HUES6 (cell line): ENCODE measurements around the gene EML6.

Experiments
- H3K27ac ChIP-seq: 2 replicates; pipeline ENCODE4 v1.7.0; 2013; ENCODE audit warnings: low read depth, mild to moderate bottlenecking, low read length, inconsistent platforms
- H3K27me3 ChIP-seq: 2 replicates; pipeline ENCODE4 v1.6.1; 2013; ENCODE audit warnings: low read length; ENCODE audit not compliant: control insufficient read depth, insufficient read depth
- H3K36me3 ChIP-seq: 2 replicates; pipeline ENCODE4 v1.6.1; 2013; ENCODE audit warnings: low read length; ENCODE audit not compliant: control insufficient read depth, insufficient read depth
- H3K4me1 ChIP-seq: 2 replicates; pipeline ENCODE4 v1.6.1; 2013; ENCODE audit warnings: low read length; ENCODE audit not compliant: control insufficient read depth, insufficient read depth
- H3K4me3 ChIP-seq: 2 replicates; pipeline ENCODE4 v1.5.1; 2013; ENCODE audit warnings: low read depth, low read length
- H3K9ac ChIP-seq: one replicate; pipeline ENCODE4 v1.6.1; 2013; ENCODE audit warnings: mild to moderate bottlenecking, low read length
- H3K9me3 ChIP-seq: 2 replicates; pipeline ENCODE4 v1.6.1; 2013; ENCODE audit warnings: low read depth, low read length; ENCODE audit not compliant: control insufficient read depth, insufficient read depth

The EML6 gene

DNA sequence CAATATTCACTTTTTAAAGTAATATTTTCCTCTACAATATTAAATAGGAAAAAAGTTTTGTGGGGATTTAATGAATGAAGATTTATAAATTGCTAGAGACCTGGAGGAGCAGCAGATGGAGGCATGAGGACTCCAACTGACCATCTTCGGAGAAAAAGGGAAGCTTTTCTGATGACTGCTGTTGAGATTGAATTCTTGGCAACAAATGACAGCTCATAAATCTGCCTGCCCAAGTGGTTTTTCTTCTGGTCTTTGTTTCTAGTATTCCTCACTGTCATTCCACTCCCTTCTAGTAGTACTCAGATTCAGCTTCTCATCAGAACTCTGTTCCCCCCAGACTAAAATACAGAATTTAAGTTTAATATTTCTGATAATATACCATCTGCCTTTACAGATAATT, 157.0 kb downstream of the EML6 start:
- no peaks in the 10 kb centered on the region for H3K9me3 ChIP-seq
- H3K9ac ChIP-seq: no peak overlapping the region
- no peak overlapping the region for H3K27ac ChIP-seq
- no peaks in the 10 kb centered on the region for H3K36me3 ChIP-seq
- no peaks in the 10 kb centered on the region for H3K4me1 ChIP-seq
- no peaks in the 10 kb centered on the region for H3K27me3 ChIP-seq
- no peak overlapping the region for H3K4me3 ChIP-seq

- no peaks in the 10 kb centered on the region for H3K9me3 ChIP-seq
- H3K4me1 ChIP-seq: no peaks in the 10 kb centered on the region
- H3K27ac ChIP-seq: no peak overlapping the region
- no peaks in the 10 kb centered on the region for H3K36me3 ChIP-seq
- no peak overlapping the region for H3K9ac ChIP-seq
- no peak overlapping the region for H3K4me3 ChIP-seq
- H3K27me3 ChIP-seq: no peaks in the 10 kb centered on the region
Measured at GRCh38 chr2:54881759-54882158, 158.3 kb downstream of the EML6 start.

DNA sequence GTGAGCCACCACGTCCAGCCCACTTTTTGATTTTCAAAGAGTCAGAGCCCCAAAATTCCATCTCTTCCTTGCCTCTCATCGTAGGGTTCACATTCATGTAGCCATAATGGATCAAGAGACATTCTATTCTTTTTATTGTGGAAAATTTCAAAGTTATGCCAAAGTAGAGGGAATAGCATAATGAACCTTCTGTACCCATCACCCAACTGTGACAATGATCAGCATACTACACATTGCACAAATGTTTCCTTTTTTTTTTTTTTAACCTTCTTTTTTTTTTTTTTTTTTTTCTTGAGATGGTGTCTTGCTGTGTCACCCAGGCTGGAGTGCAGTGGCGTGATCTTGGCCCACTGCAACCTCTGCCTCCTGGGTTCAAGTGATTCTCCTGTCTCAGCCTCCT, 162.4 kb downstream of the EML6 start:
- H3K4me1 ChIP-seq: no peaks in the 10 kb centered on the region
- no peaks in the 10 kb centered on the region for H3K27me3 ChIP-seq
- H3K36me3 ChIP-seq: no peaks in the 10 kb centered on the region
- no peak overlapping the region for H3K9ac ChIP-seq
- H3K9me3 ChIP-seq: no peaks in the 10 kb centered on the region
- H3K27ac ChIP-seq: no peak overlapping the region
- no peak overlapping the region for H3K4me3 ChIP-seq

DNA sequence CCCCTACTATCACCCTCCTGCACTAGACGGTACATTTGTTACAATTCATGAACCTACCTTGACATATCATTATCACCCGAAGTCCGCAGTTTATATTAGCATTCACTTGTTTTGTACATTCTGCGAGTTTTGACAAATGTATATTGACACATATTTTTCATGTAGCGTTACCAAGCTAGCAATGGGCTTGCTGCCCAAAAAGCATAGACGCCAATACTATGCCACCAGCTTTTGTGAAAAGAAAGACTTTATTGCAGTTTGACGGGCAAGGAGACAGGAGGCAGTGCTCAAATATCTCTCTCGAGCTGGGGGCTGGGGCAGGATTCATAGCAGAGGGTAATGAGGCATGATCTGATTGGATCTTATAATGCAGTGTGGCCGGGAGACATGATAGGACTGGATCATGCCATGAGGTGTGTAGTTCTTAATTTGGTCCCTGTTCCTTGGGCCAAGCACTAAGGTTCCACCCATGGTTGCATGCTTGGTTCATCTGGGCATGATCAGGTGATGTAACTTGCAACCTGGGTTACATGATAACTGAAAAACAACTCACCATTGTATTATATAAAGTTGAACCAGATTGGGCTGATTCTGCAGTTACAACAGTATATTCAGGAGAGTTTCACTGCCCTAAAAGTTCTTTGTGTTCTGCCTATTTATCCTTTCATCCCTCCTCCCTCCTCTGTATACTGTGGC, 164.5 kb downstream of the EML6 start:
- no peak overlapping the region for H3K4me3 ChIP-seq
- no peaks in the 10 kb centered on the region for H3K27me3 ChIP-seq
- H3K4me1 ChIP-seq: no peaks in the 10 kb centered on the region
- no peak overlapping the region for H3K27ac ChIP-seq
- no peaks in the 10 kb centered on the region for H3K9me3 ChIP-seq
- H3K9ac ChIP-seq: no peak overlapping the region
- H3K36me3 ChIP-seq: no peaks in the 10 kb centered on the region

GRCh38 chr2:54889053-54889452, 165.6 kb downstream of the EML6 start:
- Histone ChIP-seq H3K27ac (no peak overlapping the region), H3K4me3 (no peak overlapping the region), H3K9me3 (no peaks in the 10 kb centered on the region), H3K4me1 (no peaks in the 10 kb centered on the region), H3K9ac (no peak overlapping the region), H3K27me3 (no peaks in the 10 kb centered on the region), H3K36me3 (no peaks in the 10 kb centered on the region)

DNA sequence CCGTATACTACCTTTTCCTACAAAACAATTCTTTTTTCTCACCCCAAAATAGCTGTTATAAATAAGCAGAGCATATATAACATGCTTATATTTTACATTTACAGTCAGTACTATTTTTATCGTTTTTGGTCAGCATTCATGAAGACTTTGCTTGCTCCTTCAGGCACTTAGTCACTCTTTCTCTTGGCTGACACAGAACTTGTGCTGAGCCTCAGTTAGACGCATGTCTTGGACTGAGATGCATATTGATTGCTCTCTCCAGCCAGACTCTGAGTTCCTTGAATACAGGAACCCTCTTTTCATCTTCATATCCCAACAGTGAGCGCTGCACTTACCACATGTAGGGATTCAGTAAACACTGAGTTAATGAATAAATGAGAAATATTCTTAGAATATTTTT, 168.4 kb downstream of the EML6 start:
- H3K9me3 ChIP-seq: peaks cover 9% of the 10 kb centered on the region
- no peaks in the 10 kb centered on the region for H3K27me3 ChIP-seq

DNA sequence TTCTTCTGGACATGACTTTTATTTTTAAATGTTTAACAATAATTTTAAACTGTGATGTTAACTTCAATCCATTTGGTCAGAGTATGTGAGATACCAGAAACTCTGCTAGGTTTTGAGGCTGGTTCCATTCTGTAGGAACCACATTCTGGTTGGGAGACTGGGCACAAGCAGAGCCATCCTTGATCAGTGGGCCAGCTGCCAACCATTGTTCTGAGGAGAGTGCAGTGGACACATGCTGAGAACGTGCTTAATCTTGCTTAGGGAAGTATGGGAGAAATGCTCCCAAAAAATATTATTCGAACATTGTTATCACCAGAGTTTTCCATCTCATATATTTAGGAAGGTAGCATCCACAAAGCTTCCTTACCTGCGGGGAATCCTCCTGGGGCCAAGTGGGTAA, 171.0 kb downstream of the EML6 start:
- Histone ChIP-seq H3K27ac (no peak overlapping the region), H3K9ac (no peak overlapping the region), H3K4me3 (no peak overlapping the region), H3K4me1 (no peaks in the 10 kb centered on the region), H3K27me3 (no peaks in the 10 kb centered on the region), H3K9me3 (peaks cover 9% of the 10 kb centered on the region), H3K36me3 (no peaks in the 10 kb centered on the region)

More for the DNA sequence above, 168.4 kb downstream of the EML6 start:
- Histone ChIP-seq H3K4me3 (no peak overlapping the region), H3K36me3 (no peaks in the 10 kb centered on the region), H3K4me1 (no peaks in the 10 kb centered on the region), H3K27ac (no peak overlapping the region), H3K9ac (no peak overlapping the region)

- no peaks in the 10 kb centered on the region for H3K36me3 ChIP-seq
- H3K9me3 ChIP-seq: peaks cover 9% of the 10 kb centered on the region
- no peaks in the 10 kb centered on the region for H3K27me3 ChIP-seq
- no peak overlapping the region for H3K27ac ChIP-seq
- no peaks in the 10 kb centered on the region for H3K4me1 ChIP-seq
- H3K9ac ChIP-seq: no peak overlapping the region
- H3K4me3 ChIP-seq: no peak overlapping the region
Measured at GRCh38 chr2:54895730-54896129, 172.3 kb downstream of the EML6 start.

- no peak overlapping the region for H3K27ac ChIP-seq
- no peaks in the 10 kb centered on the region for H3K27me3 ChIP-seq
- no peaks in the 10 kb centered on the region for H3K4me1 ChIP-seq
- H3K4me3 ChIP-seq: no peak overlapping the region
- no peaks in the 10 kb centered on the region for H3K36me3 ChIP-seq
- H3K9me3 ChIP-seq: peaks cover 9% of the 10 kb centered on the region
- H3K9ac ChIP-seq: no peak overlapping the region
Measured at GRCh38 chr2:54897420-54898310, 174.2 kb downstream of the EML6 start.

- H3K9ac ChIP-seq: no peak overlapping the region
- no peak overlapping the region for H3K27ac ChIP-seq
- no peaks in the 10 kb centered on the region for H3K27me3 ChIP-seq
- H3K9me3 ChIP-seq: peaks cover 9% of the 10 kb centered on the region
- H3K36me3 ChIP-seq: no peaks in the 10 kb centered on the region
- no peak overlapping the region for H3K4me3 ChIP-seq
- no peaks in the 10 kb centered on the region for H3K4me1 ChIP-seq
Measured at GRCh38 chr2:54898456-54899226, 175.2 kb downstream of the EML6 start.
